Skeletal muscle satellite cell (primary cell): Measurements from ENCODE around the gene NIM1K. TPM values are rescaled to one million over a fixed set of nuclear protein-coding genes. Genes with fewer than 3 reads are reported as not detected.

Experiments used
- H3K27me3 ChIP-seq: 2 replicates; pipeline ENCODE4 v1.7.0; 2013; ENCODE audit warnings: low read length; ENCODE audit not compliant: control insufficient read depth, insufficient read depth
- H3K36me3 ChIP-seq: 2 replicates; pipeline ENCODE4 v1.7.0; 2013; ENCODE audit warnings: mild to moderate bottlenecking, control low read depth, low read length; ENCODE audit not compliant: insufficient read depth
- H3K4me1 ChIP-seq: 2 replicates; pipeline ENCODE4 v1.7.0; 2013; ENCODE audit warnings: low read length; ENCODE audit not compliant: control insufficient read depth, insufficient read depth
- H3K4me2 ChIP-seq: 2 replicates; pipeline ENCODE4 v1.7.0; 2013; ENCODE audit warnings: mild to moderate bottlenecking, low read length
- H3K4me3 ChIP-seq: 2 replicates; pipeline ENCODE4 v1.7.0; 2013; ENCODE audit warnings: low read length
- H3K9ac ChIP-seq: 2 replicates; pipeline ENCODE4 v1.7.0; 2013; ENCODE audit warnings: mild to moderate bottlenecking, low read depth, low read length, moderate library complexity
- H3K9me3 ChIP-seq: replicated peaks from 2 replicates; pipeline ENCODE4 v1.7.0; 2013; ENCODE audit warnings: mild to moderate bottlenecking, control low read depth, low read length
- total RNA-seq: library from RNA; depleted of rRNA; stranded (reverse); fragments of >200 nt; gene quantifications from 2 replicates; pipeline ENCODE4 v1.2.3, GENCODE V29; 2012; rRNA removed

The NIM1K gene
- total RNA-seq = 1.0 and 2.0 TPM in 2 replicates

DNA sequence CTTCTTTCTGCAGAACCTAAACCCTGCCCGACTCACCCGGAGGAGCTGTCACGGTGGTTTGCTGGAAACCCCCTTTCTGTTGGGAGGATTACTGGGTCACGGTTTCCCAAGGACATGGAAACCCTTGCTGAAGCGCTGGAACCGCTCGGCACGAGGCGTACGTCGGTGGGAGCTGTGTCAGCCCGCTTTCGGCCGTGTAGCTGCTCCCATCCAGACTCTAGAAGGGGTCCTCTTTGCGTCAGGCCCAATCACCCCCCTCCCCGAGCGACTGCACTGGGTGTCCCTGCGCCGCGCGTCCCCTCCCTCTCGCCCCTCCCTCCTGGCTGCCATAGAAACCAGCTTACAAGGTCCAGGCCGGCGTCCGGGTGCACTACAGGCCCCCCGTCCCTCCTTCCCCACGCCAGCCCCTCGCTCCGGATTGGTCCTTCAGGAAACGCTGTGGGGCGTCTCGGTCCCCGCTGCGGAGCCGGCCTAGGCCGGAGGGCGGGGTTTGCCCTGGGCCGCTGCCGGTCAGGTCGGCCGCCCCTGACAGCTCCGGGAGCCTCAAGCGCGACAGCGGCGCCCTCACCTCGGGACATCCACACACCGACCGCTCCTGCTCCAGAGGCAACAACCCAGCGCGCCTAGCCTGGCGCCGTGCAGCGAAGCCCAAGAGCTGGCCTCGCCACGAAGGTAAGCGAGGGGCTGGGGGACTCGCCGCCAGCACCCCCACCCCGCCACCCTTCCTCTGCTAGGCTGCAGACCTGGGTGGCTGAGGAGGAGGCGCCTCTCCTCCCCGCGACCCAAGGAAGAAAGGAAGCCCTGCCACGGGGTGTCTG lies at the start of gene NIM1K:
NIM1K (plus strand) TSS at position 486 of the 818 bp plus-strand sequence. CDS start 53,551 bp downstream, outside the sequence.
- Histone ChIP-seq H3K9ac (peak within 1 kb of the TSS; percentile 39), H3K36me3 (no peaks in the 10 kb centered on the region)

DNA sequence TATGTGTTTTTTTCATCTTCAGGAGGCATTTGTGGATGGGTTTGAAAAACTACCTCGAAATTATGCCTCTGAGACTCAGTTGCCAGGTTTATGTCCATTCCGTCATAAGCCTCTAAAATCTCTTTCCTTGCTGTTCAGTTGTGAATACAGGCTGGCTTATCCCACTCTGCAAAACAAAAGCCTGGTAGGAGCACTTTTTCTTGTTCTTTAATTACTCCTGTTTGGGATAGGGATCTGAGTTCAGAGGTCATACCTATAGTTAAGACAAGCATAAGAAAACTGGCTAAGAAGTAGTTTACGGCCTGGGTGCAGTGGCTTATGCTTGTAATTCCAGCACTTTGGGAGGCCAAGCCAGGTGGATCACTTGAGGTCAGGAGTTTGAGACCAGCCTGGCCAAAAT lies 47.0 kb upstream of the NIM1K start:
- H3K4me2 ChIP-seq = no peak overlapping the region
- no peaks in the 10 kb centered on the region for H3K9me3 ChIP-seq
- no peaks in the 10 kb centered on the region for H3K27me3 ChIP-seq
- H3K9ac ChIP-seq = no peak overlapping the region
- peaks cover 17% of the 10 kb centered on the region for H3K36me3 ChIP-seq
- H3K4me1 ChIP-seq = no peaks in the 10 kb centered on the region
- H3K4me3 ChIP-seq = no peak overlapping the region

More for the DNA sequence above, at the start of gene NIM1K:
- H3K4me2 ChIP-seq = peak within 1 kb of the TSS; percentile 89
- H3K9me3 ChIP-seq = no peaks in the 10 kb centered on the region
- H3K4me3 ChIP-seq = peak within 1 kb of the TSS; percentile 70
- H3K4me1 ChIP-seq = peaks cover 17% of the 10 kb centered on the region
- H3K27me3 ChIP-seq = no peaks in the 10 kb centered on the region

DNA sequence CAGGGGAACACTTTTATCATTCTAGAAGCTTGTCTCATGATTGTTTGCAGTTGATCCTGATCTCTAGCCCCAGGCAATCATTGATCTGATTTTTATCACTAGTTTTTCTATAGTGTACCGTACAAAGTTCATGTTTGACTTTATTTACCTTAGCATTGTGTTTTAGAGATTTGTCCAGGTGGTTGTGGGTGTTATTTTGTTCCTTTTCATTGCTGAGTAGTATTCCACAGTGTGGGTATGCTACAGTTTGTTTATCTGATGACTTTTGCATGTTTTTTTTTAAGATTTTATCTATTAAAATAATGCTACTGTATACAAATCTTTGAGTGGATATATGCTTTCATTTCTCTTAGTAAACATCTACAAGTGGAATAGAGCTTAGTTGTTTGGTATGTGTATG lies 45.1 kb upstream of the NIM1K start:
- no peak overlapping the region for H3K4me3 ChIP-seq
- H3K36me3 ChIP-seq = peaks cover 20% of the 10 kb centered on the region
- no peak overlapping the region for H3K4me2 ChIP-seq
- no peak overlapping the region for H3K9ac ChIP-seq
- no peaks in the 10 kb centered on the region for H3K27me3 ChIP-seq
- H3K4me1 ChIP-seq = no peaks in the 10 kb centered on the region
- no peaks in the 10 kb centered on the region for H3K9me3 ChIP-seq

DNA sequence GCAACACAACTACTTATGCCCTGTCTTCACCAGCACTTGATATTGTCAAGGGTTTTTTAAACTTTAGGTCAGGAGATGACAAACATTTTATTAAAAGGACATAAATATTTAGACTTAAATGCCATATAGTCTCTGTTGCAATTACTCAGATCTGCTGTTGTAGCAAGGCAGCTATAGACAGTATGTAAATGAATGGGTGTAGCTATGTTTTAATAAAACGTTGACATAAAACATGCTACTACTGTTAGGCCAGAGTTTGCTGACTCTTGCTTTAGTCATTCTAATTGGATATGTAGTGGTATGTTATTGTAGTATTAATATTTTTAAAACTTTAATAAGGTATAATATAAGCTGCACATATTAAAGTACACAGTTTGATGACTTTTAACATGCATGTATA lies 43.6 kb upstream of the NIM1K start:
- Histone ChIP-seq H3K4me3 (no peak overlapping the region), H3K36me3 (peaks cover 22% of the 10 kb centered on the region), H3K4me1 (no peaks in the 10 kb centered on the region), H3K9me3 (no peaks in the 10 kb centered on the region), H3K4me2 (no peak overlapping the region), H3K9ac (no peak overlapping the region), H3K27me3 (no peaks in the 10 kb centered on the region)

DNA sequence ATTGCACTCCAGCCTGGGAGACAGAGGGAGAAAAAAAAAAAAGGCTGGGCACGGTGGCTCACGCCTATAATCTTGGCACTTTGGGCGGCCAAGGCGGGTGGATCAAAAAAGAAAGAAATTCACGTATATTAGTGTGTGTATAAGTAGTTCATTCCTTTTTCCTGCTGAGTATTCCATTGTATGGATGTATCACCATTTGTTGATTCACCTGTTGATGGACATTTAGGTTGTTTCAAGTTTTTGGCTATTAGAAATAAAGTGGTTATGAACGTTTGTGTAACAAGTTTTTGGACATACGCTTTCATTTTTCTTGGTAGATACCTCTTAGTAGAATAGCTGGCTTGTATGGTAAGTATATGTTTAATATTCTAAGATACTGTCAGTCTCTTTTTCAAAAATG lies 42.8 kb upstream of the NIM1K start:
- H3K4me2 ChIP-seq = no peak overlapping the region
- H3K36me3 ChIP-seq = peaks cover 25% of the 10 kb centered on the region
- no peaks in the 10 kb centered on the region for H3K4me1 ChIP-seq
- H3K9me3 ChIP-seq = no peaks in the 10 kb centered on the region
- no peaks in the 10 kb centered on the region for H3K27me3 ChIP-seq
- no peak overlapping the region for H3K9ac ChIP-seq
- H3K4me3 ChIP-seq = no peak overlapping the region

DNA sequence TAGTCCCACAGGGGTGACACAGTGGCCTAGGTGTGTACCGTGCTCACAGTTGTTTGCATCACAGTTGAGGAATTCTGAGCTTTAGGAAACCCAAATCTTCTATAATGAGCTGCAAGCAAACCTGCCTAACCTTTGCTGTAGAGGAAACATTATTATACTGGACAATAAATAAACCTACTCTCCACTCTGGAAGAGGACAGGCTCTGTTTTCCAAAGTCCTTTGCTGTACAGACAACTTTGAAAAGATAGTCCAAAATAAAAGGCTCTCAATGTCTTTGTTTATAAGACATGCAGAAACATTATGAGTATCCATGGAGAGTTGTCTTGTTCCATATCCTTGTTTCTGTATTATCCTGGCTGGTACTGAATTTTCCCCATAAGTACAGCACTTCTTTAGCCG lies 42.0 kb upstream of the NIM1K start:
- Histone ChIP-seq H3K9ac (no peak overlapping the region), H3K27me3 (no peaks in the 10 kb centered on the region), H3K4me1 (no peaks in the 10 kb centered on the region), H3K36me3 (peaks cover 18% of the 10 kb centered on the region), H3K4me3 (no peak overlapping the region), H3K4me2 (no peak overlapping the region), H3K9me3 (no peaks in the 10 kb centered on the region)

DNA sequence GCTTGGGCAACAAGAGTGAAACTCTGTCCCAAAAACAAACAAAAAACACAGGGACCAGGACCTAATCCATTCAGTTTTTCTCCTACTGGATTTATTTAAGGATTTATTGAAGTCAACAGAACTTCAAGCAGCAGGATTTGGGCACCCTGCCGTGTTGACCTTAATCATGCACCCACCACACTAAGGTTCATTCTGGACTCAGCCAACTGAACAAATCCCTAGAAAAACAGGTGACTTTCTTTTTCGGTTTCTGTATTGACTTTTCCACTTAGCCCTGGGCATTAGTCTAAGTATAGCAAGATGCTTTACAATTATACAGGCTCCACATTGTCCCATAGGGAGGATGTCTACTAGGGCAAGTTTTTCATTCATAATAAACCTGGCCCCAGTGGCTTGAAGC lies 41.3 kb upstream of the NIM1K start:
- H3K4me2 ChIP-seq = no peak overlapping the region
- H3K36me3 ChIP-seq = peaks cover 15% of the 10 kb centered on the region
- H3K4me3 ChIP-seq = no peak overlapping the region
- H3K27me3 ChIP-seq = no peaks in the 10 kb centered on the region
- no peak overlapping the region for H3K9ac ChIP-seq
- no peaks in the 10 kb centered on the region for H3K9me3 ChIP-seq
- no peaks in the 10 kb centered on the region for H3K4me1 ChIP-seq

DNA sequence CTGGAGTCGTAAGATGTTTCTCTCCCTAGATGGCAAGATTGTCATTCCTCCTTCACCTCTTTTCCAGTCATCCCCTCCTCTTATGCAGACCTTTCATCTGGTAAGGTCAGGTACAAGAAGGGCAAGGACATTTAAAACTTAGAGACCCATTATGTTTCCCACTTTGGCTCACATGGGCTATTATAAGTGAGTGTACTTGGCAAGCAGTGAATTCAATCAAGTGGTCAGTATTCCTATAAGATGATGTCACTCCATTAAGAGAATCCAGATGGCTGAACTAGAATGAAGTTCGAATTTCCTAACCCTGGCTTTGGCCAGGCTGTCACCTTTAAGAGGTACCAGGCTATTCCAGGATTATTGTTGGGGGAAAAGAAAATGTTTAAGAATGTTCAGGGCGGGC lies 39.1 kb upstream of the NIM1K start:
- H3K36me3 ChIP-seq = peaks cover 21% of the 10 kb centered on the region
- H3K27me3 ChIP-seq = no peaks in the 10 kb centered on the region
- H3K4me1 ChIP-seq = peaks cover 5% of the 10 kb centered on the region
- H3K9ac ChIP-seq = no peak overlapping the region
- no peaks in the 10 kb centered on the region for H3K9me3 ChIP-seq
- no peak overlapping the region for H3K4me3 ChIP-seq
- no peak overlapping the region for H3K4me2 ChIP-seq

DNA sequence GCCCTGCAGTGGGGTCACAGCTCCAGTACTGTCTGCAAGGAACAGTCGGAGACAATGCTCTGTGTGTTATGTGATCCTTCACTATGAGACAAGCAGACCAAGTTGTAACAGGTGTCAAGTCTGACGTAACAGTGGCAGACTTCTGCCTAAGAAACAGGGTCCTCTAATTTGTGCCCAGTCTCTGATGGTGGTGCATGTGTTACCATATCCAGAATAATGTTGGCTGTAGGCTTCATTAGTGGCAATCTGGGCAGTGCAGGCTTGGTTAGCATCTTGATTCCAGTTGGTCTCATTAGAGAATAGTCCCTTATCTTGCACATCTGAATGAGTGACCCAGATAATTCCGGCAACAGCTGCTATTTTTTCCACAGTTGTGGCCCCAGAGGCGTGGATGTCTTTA lies 37.6 kb upstream of the NIM1K start:
- Histone ChIP-seq H3K9ac (no peak overlapping the region), H3K4me1 (peaks cover 5% of the 10 kb centered on the region), H3K36me3 (peaks cover 21% of the 10 kb centered on the region), H3K9me3 (no peaks in the 10 kb centered on the region), H3K4me2 (no peak overlapping the region), H3K27me3 (no peaks in the 10 kb centered on the region), H3K4me3 (no peak overlapping the region)

DNA sequence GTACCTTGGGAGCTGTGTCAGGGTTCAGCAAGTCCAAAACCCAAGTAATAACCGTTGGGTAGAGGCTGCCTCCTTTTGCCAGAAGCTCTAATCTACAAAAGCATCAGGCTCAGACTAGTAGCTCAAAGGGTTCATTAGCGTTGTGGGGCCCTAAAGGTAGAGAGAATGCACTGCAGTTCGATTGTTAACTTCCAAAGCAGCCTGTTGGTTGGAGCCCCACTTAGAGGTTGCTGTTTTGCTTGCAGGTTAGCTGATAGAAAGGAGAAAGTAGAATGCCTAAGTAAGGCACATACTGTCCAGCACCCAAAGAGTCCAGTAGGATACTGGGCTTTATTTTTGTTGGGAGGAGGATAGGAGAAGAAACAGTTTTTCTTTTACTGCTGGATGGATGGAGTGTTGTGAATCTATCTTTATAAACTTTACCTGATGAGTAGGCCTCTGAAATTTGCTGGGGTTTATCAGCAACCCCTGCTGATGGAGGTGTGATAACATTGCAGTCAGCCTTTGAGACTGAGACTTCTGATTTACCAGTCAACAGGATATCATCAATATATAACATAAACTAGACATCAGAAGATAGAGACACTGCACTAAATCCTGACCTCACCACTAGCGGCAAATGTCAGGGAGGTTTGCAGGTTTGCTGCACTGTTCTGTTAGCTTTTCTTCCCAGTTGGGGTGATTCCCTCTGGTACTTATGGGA lies 36.5 kb upstream of the NIM1K start:
- Histone ChIP-seq H3K4me2 (no peak overlapping the region), H3K4me1 (peaks cover 5% of the 10 kb centered on the region), H3K9ac (no peak overlapping the region), H3K27me3 (no peaks in the 10 kb centered on the region), H3K4me3 (no peak overlapping the region), H3K36me3 (peaks cover 20% of the 10 kb centered on the region), H3K9me3 (no peaks in the 10 kb centered on the region)

DNA sequence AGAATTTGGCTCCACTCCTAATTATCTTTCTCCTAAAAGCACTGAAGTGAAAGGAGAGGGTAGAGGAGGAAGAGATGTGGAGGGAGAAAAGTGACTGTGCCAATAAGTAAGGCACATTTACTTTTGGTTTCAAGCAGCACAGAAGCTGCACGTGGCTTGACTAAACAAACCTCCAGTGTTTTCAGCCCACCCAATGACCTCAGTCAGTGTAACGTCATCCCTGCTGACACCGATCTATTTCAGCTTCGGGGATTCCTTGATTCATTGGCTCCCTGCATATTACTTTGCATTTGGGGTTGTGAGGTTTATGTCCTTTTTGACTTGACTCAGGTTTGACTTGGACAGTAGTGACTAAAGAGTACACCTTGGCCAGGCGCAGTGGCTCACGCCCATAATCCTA lies 35.6 kb upstream of the NIM1K start:
- Histone ChIP-seq H3K4me3 (no peak overlapping the region), H3K4me1 (peaks cover 5% of the 10 kb centered on the region), H3K36me3 (peaks cover 20% of the 10 kb centered on the region), H3K9ac (no peak overlapping the region), H3K4me2 (no peak overlapping the region), H3K27me3 (no peaks in the 10 kb centered on the region), H3K9me3 (no peaks in the 10 kb centered on the region)
